ENCODE measurements around the gene DUSP28. TPM values are rescaled to one million over a fixed set of nuclear protein-coding genes. Genes with fewer than 3 reads are reported as not detected.

DUSP28 gene
- total RNA-seq, 1 donor from 2014 or later: 5.3 TPM

- Histone ChIP-seq H3K9me3 (no peaks in the 10 kb centered on the region), H3K4me3 (no peak overlapping the region), H3K4me1 (peaks cover 4% of the 10 kb centered on the region), H3K27me3 (no peaks in the 10 kb centered on the region), H3K36me3 (peaks cover 9% of the 10 kb centered on the region), H3K27ac (no peak overlapping the region)
- TF ChIP-seq CTCF (IDR thresholded peaks at IDR 0.05): no peak
- intact Hi-C loops (cut with DNase I): no loop called here
- DNase-seq (peak; percentile 63), ATAC-seq (no peak)
Observed at GRCh38 chr2:240603846-240604245, 43.7 kb downstream of the DUSP28 start.

GRCh38 chr2:240604291-240604938 lies 44.3 kb downstream of the DUSP28 start:
- ATAC-seq (peak; percentile 89), DNase-seq (peak; percentile 88)
- no peak overlapping the region for H3K27ac ChIP-seq
- no peak overlapping the region for H3K4me3 ChIP-seq
- TF ChIP-seq CTCF (IDR thresholded peaks at IDR 0.05): peak; percentile 73
- H3K9me3 ChIP-seq: no peaks in the 10 kb centered on the region
- peaks cover 4% of the 10 kb centered on the region for H3K4me1 ChIP-seq
- intact Hi-C loops (cut with DNase I): no loop called here
- H3K36me3 ChIP-seq: peaks cover 4% of the 10 kb centered on the region
- H3K27me3 ChIP-seq: no peaks in the 10 kb centered on the region

GRCh38 chr2:240604939-240605716 lies 45.0 kb downstream of the DUSP28 start:
- intact Hi-C loops (cut with DNase I): no loop called here
- Histone ChIP-seq H3K27ac (no peak overlapping the region), H3K36me3 (no peaks in the 10 kb centered on the region), H3K4me3 (no peak overlapping the region), H3K27me3 (no peaks in the 10 kb centered on the region), H3K9me3 (no peaks in the 10 kb centered on the region), H3K4me1 (peaks cover 4% of the 10 kb centered on the region)
- no peak for ATAC-seq
- peak; percentile 59 for DNase-seq
- TF ChIP-seq CTCF (IDR thresholded peaks at IDR 0.05): no peak

- H3K9me3 ChIP-seq: no peaks in the 10 kb centered on the region
- intact Hi-C loops (cut with DNase I): no loop called here
- no peaks in the 10 kb centered on the region for H3K27me3 ChIP-seq
- H3K27ac ChIP-seq: no peak overlapping the region
- H3K4me3 ChIP-seq: no peak overlapping the region
- TF ChIP-seq CTCF (IDR thresholded peaks at IDR 0.05): no peak
- peaks cover 4% of the 10 kb centered on the region for H3K4me1 ChIP-seq
- DNase-seq (peak; percentile 47), ATAC-seq (no peak)
- no peaks in the 10 kb centered on the region for H3K36me3 ChIP-seq
Observed at GRCh38 chr2:240605867-240606743, 45.9 kb downstream of the DUSP28 start.

- intact Hi-C loops (cut with DNase I): no loop called here
- Histone ChIP-seq H3K27me3 (no peaks in the 10 kb centered on the region), H3K4me1 (peaks cover 4% of the 10 kb centered on the region), H3K4me3 (no peak overlapping the region), H3K9me3 (no peaks in the 10 kb centered on the region), H3K27ac (no peak overlapping the region), H3K36me3 (no peaks in the 10 kb centered on the region)
- ATAC-seq: peak; percentile 84
- no peak for TF ChIP-seq CTCF (IDR thresholded peaks at IDR 0.05)
- peak; percentile 39 for DNase-seq
Observed at GRCh38 chr2:240611601-240612210, 51.5 kb downstream of the DUSP28 start.
